C4-2B (cell line): ENCODE results near the gene LARGE1.

Experiments
- H3K27ac ChIP-seq: fragments of 450-650 bp; 2 replicates; pipeline ENCODE4 v1.5.1; 2017
- CTCF ChIP-seq: fragments of 450-650 bp; conservative IDR thresholded peaks from 2 replicates; pipeline ENCODE4 v1.5.1; 2017; ENCODE audit warnings: mild to moderate bottlenecking
- ZFX ChIP-seq: fragments of 450-650 bp; IDR thresholded peaks from 2 replicates; pipeline ENCODE4 v1.6.1; 2017

LARGE1 gene

GRCh38 chr22:33914699-33915098, 5.6 kb downstream of the LARGE1 start:
- no peak overlapping the region for H3K27ac ChIP-seq
- TF ChIP-seq CTCF = no peak
- TF ChIP-seq ZFX = no peak

- no peak for TF ChIP-seq ZFX
- H3K27ac ChIP-seq = no peak overlapping the region
Observed at GRCh38 chr22:33914131-33914530, 6.1 kb downstream of the LARGE1 start.

- no peak for TF ChIP-seq CTCF
- TF ChIP-seq ZFX = no peak
- H3K27ac ChIP-seq = no peak overlapping the region
Observed at GRCh38 chr22:33913188-33913587, 7.1 kb downstream of the LARGE1 start.

GRCh38 chr22:33909911-33910310, 10.4 kb downstream of the LARGE1 start:
- no peak overlapping the region for H3K27ac ChIP-seq
- no peak for TF ChIP-seq CTCF
- no peak for TF ChIP-seq ZFX

GRCh38 chr22:33909075-33909458, 11.2 kb downstream of the LARGE1 start:
- H3K27ac ChIP-seq = no peak overlapping the region
- TF ChIP-seq ZFX (no peak), CTCF (no peak)

- no peak overlapping the region for H3K27ac ChIP-seq
- TF ChIP-seq CTCF (no peak), ZFX (no peak)
Observed at GRCh38 chr22:33908171-33909074, 11.9 kb downstream of the LARGE1 start.

- TF ChIP-seq ZFX = no peak
- TF ChIP-seq CTCF = no peak
- H3K27ac ChIP-seq = no peak overlapping the region
Observed at GRCh38 chr22:33906954-33907353, 13.3 kb downstream of the LARGE1 start.

GRCh38 chr22:33906475-33906874, 13.8 kb downstream of the LARGE1 start:
- TF ChIP-seq CTCF (no peak), ZFX (no peak)
- H3K27ac ChIP-seq = no peak overlapping the region
